HG03342 (cell line): Measurements from ENCODE around the gene SART3.
A peak's percentile ranks its signal among the peaks of the same experiment; 100 is the strongest.

Source experiments
- ATAC-seq: cut with Tn5 transposase; IDR thresholded peaks from one replicate; pipeline ENCODE4 v1.9.1; 2021; ENCODE audit warnings: mild to moderate bottlenecking, moderate library complexity; ENCODE audit not compliant: unreplicated experiment

Gene SART3, protein sequence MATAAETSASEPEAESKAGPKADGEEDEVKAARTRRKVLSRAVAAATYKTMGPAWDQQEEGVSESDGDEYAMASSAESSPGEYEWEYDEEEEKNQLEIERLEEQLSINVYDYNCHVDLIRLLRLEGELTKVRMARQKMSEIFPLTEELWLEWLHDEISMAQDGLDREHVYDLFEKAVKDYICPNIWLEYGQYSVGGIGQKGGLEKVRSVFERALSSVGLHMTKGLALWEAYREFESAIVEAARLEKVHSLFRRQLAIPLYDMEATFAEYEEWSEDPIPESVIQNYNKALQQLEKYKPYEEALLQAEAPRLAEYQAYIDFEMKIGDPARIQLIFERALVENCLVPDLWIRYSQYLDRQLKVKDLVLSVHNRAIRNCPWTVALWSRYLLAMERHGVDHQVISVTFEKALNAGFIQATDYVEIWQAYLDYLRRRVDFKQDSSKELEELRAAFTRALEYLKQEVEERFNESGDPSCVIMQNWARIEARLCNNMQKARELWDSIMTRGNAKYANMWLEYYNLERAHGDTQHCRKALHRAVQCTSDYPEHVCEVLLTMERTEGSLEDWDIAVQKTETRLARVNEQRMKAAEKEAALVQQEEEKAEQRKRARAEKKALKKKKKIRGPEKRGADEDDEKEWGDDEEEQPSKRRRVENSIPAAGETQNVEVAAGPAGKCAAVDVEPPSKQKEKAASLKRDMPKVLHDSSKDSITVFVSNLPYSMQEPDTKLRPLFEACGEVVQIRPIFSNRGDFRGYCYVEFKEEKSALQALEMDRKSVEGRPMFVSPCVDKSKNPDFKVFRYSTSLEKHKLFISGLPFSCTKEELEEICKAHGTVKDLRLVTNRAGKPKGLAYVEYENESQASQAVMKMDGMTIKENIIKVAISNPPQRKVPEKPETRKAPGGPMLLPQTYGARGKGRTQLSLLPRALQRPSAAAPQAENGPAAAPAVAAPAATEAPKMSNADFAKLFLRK

GRCh38 chr12:108560752-108561719 lies at the start of gene SART3:
Gene SART3, minus strand, starts transcription at chr12:108561173. Its CDS starts 19 bp downstream, at chr12:108561154.
- ATAC-seq: peak; percentile 35

GRCh38 chr12:108610336-108610815 lies 49.4 kb upstream of the SART3 start:
- no peak for ATAC-seq

DNA sequence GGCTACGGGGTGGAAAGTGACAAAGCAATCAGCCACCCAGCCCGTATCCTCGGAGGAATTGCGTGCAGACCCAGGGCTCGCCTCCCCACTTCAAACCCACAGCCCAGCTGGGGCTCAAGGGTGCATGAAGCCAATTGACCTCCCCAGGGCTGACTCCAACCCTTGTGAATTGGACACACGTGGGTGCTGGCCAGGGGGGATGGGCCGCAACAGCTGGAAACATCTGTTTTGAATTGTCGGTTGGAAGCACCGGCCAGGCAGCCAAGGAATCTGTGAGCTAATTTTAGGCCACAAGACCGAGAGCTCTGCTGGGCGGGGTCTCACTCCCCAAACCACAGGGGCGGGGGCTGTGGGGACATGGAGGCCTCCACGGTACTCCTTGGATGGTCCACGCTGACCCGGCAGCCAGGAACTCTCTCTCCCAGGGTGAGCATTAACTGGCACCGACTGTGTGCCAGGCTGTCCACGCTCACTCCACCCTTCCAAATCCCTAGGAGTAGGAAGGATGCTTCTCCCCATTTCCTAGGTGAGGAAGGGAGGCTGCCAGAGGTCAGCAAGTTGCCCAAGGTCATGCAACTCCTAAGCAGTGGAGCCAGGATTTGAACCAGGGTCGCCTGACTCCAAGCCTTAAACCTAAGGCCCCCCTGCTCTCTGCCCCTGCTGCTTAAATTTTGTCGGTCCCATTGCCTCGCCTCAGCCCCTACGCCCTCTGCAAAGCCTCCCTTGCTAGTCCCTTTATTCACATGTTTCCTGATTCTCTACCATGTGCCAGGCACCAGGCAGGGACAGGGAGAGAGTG lies 48.8 kb upstream of the SART3 start:
- peak; percentile 47 for ATAC-seq

- ATAC-seq: no peak
Observed at GRCh38 chr12:108608616-108609015, 47.6 kb upstream of the SART3 start.

GRCh38 chr12:108607981-108608600 lies 47.1 kb upstream of the SART3 start:
- no peak for ATAC-seq

- ATAC-seq: no peak
Observed at GRCh38 chr12:108606492-108606891, 45.5 kb upstream of the SART3 start.

DNA sequence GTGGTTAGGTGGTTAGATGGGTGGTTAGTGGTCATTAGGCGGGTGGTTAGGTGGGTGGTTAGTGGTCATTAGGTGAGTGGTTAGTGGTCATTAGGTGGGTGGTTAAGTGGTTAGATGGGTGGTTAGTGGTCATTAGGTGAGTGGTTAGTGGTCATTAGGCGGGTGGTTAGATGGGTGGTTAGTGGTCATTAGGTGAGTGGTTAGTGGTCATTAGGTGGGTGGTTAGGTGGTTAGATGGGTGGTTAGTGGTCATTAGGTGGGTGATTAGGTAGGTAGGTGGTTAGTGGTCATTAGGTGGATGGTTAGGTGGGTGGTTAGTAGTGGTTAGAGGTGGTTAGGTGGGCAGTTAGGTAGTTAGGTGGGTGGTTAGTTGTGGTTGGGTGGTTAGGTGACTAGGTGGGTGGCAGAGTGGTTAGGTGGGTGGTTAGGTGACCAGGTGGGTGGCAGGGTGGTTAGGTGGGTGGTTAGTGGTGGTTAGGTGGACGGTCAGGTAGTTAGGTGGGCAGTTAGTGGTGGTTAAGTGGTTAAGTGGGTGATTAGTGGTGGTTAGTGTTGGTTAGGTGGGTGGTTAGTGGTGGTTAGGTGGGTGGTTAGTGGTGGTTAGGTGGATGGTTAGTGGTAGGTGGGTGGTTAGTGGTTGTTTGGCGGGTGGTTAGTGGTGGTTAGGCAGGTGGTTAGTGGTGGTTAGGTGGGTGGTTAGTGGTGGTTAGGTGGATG lies 44.9 kb upstream of the SART3 start:
- ATAC-seq: no peak

- ATAC-seq: no peak
Observed at GRCh38 chr12:108605000-108605689, 44.2 kb upstream of the SART3 start.

GRCh38 chr12:108604208-108604941 lies 43.4 kb upstream of the SART3 start:
- ATAC-seq: no peak

DNA sequence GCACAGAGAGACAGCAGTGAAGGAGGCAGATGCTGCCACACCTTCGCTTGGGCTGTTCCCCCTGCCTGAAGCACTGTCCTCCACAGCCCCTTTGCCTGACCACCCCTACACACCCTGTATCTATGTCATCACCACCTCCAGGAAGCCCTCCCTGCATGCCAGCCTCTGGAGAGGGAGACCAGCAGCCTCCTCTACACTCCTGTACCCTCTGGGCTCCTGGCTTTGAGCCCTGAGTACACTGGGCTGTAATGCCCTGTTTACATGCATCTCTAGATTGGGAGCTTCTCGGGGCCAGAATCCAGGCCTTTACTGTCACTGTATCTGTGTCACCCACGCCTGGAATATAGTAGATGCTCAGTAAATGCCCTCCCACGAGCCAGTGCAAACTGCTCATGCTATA lies 42.8 kb upstream of the SART3 start:
- no peak for ATAC-seq

DNA sequence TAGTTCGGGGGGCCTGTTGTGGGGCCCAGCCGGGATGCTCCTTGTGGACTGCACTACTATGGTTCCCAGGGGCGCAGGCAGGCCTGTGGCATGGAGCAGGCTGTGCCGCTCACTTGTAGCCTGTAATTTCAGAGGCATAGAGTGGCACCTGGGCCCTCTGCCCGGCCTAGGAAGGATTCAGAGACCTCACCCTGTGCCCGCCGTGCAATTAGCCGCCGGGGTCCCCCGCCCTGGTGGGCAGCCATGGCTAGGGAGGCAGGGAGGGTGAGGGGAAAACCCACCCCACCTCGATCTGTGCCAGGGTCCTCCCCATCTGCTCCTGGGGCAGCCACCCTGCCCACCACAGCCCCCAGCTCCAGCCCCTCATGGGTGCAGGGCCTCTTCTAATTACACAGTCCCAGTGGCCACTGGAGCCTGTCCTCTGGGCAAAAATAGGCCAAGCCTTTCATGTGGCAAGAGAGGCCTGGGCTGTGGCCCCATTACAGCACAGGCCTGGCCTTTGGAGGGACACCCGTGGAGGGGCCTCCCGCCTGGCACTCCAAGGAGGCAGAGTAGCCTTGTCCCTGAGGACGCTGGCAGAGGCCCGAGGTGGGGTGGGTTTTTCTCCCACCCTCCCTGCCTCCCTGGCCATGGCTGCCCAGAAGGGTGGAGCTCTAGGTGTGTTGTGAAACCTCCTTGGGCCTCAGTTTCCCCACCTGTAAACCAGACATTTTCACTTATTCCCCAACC lies 42.2 kb upstream of the SART3 start:
- no peak for ATAC-seq

GRCh38 chr12:108602209-108602705 lies 41.3 kb upstream of the SART3 start:
- no peak for ATAC-seq

GRCh38 chr12:108600702-108601007 lies 39.7 kb upstream of the SART3 start:
- no peak for ATAC-seq

DNA sequence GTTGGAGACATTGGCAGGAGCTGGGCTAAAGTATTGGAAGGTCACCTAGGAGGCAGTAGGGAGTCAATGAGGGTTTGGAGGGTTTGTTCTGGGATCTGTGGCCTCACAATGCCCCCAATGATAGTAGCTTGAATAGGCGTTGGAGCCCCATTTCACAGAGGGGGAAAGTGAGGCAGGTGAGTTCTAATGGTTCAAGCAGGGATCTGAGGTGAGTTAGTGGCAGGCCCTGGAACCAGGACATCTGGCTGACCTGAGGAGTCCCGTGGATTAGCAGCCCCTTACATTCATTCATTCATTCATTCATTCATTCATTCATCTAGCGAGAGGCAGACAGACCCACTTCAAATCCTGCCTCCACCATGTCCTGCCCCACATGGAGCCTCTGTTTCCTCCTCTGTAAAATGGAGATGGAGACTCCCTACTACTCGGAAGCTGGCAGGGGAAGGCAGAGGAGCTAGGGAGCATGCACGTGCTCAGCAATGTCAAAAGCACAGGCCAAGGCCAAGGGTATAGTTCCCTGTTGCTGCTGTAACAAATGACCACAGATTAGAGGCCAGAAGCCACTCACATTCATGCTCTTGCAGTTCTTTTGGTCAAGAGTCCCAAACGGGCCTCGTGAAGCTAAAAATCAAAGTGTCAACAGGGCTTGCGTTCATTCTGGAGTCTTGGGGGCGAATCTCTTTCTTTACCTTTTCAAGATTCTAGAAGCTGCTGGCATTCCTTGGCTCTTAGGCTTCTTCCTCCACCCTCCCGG lies 39.2 kb upstream of the SART3 start:
- ATAC-seq: no peak

- ATAC-seq: no peak
Observed at GRCh38 chr12:108599541-108599940, 38.6 kb upstream of the SART3 start.
